ENCODE results near the gene RNF8.

Gene RNF8

GRCh38 chr6:37347670-37348111 lies 6.1 kb upstream of the RNF8 start (continued):
- TF ChIP-seq, protein P1, sequence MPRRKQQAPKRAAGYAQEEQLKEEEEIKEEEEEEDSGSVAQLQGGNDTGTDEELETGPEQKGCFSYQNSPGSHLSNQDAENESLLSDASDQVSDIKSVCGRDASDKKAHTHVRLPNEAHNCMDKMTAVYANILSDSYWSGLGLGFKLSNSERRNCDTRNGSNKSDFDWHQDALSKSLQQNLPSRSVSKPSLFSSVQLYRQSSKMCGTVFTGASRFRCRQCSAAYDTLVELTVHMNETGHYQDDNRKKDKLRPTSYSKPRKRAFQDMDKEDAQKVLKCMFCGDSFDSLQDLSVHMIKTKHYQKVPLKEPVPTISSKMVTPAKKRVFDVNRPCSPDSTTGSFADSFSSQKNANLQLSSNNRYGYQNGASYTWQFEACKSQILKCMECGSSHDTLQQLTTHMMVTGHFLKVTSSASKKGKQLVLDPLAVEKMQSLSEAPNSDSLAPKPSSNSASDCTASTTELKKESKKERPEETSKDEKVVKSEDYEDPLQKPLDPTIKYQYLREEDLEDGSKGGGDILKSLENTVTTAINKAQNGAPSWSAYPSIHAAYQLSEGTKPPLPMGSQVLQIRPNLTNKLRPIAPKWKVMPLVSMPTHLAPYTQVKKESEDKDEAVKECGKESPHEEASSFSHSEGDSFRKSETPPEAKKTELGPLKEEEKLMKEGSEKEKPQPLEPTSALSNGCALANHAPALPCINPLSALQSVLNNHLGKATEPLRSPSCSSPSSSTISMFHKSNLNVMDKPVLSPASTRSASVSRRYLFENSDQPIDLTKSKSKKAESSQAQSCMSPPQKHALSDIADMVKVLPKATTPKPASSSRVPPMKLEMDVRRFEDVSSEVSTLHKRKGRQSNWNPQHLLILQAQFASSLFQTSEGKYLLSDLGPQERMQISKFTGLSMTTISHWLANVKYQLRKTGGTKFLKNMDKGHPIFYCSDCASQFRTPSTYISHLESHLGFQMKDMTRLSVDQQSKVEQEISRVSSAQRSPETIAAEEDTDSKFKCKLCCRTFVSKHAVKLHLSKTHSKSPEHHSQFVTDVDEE (CRISPR knock-in tag; IDR thresholded peaks at IDR 0.05): no peak
- TF ChIP-seq ZNF565 (CRISPR knock-in tag; conservative IDR thresholded peaks at IDR 0.05; ENCODE audit: low read depth): no peak

GRCh38 chr6:37351027-37351426 lies 2.8 kb upstream of the RNF8 start:
- TF ChIP-seq CREB5 (CRISPR knock-in tag; IDR thresholded peaks at IDR 0.05; ENCODE audit: low read depth) (no peak), CSRNP3 (CRISPR knock-in tag; IDR thresholded peaks at IDR 0.05) (no peak), ZNF8 (CRISPR knock-in tag; IDR thresholded peaks at IDR 0.05) (no peak), ZNF565 (CRISPR knock-in tag; conservative IDR thresholded peaks at IDR 0.05; ENCODE audit: low read depth) (no peak), GLIS3 (CRISPR knock-in tag; IDR thresholded peaks at IDR 0.05) (no peak), ESRRG (CRISPR knock-in tag; IDR thresholded peaks at IDR 0.05) (no peak), SNAI2 (CRISPR knock-in tag; IDR thresholded peaks at IDR 0.05) (no peak), ISL1 (CRISPR knock-in tag; IDR thresholded peaks at IDR 0.05) (no peak), TOX (CRISPR knock-in tag; IDR thresholded peaks at IDR 0.05; ENCODE audit: borderline replicate concordance) (no peak), OSR1 (CRISPR knock-in tag; IDR thresholded peaks at IDR 0.05) (no peak), ZNF70 (CRISPR knock-in tag; IDR thresholded peaks at IDR 0.05) (no peak), ZFP30 (CRISPR knock-in tag; IDR thresholded peaks at IDR 0.05) (no peak), PATZ1 (CRISPR knock-in tag; IDR thresholded peaks at IDR 0.05; ENCODE audit: borderline replicate concordance) (no peak), TCF4 (CRISPR knock-in tag; IDR thresholded peaks at IDR 0.05; ENCODE audit: borderline replicate concordance) (no peak), ZFP3 (CRISPR knock-in tag; IDR thresholded peaks at IDR 0.05) (no peak), CSDC2 (CRISPR knock-in tag; IDR thresholded peaks at IDR 0.05) (no peak)
- TF ChIP-seq, protein P1 (CRISPR knock-in tag; IDR thresholded peaks at IDR 0.05): no peak
- no peak for ATAC-seq

DNA sequence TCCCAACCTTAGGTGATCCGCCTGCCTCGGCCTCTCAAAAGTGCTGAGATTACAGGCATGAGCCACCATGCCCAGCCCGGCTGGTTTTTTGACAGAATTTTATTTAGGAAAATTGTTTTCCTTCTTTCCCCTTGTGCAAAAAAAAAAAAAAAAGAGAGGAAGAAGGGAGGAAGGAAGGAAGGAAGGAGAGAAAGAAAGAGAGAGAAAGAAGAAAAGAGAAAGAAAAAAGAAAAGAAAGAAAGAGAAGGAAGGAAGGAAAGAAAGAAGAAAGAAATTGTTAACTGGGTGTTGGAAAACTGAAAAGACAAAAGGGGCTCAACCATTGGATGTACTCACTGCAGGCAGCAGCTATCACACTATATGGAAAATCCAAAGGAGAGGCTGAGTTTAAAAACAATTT lies 1.4 kb upstream of the RNF8 start:
- ATAC-seq: no peak
- TF ChIP-seq ESRRG (CRISPR knock-in tag; IDR thresholded peaks at IDR 0.05): no peak
- no peak for TF ChIP-seq PATZ1 (CRISPR knock-in tag; IDR thresholded peaks at IDR 0.05; ENCODE audit: borderline replicate concordance)
- TF ChIP-seq CSDC2 (CRISPR knock-in tag; IDR thresholded peaks at IDR 0.05): no peak
- no peak for TF ChIP-seq ARNTL (CRISPR knock-in tag; IDR thresholded peaks at IDR 0.05; ENCODE audit: borderline replicate concordance, low read depth)
